HepG2 (cell line): ENCODE data around the gene SKI. TPM values are rescaled to one million over a fixed set of nuclear protein-coding genes. Genes with fewer than 3 reads are reported as not detected.

ENCODE experiments used
- ATAC-seq: fragments of 200-7000 bp; cut with Tn5 transposase; 3 replicates; pipeline ENCODE4 v1.9.1; 2020; ENCODE audit warnings: mild to moderate bottlenecking, moderate library complexity
- BruUV-seq: library from RNA; stranded (reverse); fragments of 400-500 nt; replicated peaks from 2 replicates; lab custom pipeline; 2021; lab: Mats Ljungman, UMichigan
- CTCF ChIA-PET: fragments of 300-600 bp; formaldehyde crosslinking; extraction: SDS; loops from one replicate; lab custom pipeline; 2021; ENCODE audit warnings: low total read pairs, inconsistent platforms, low intra/inter-chr PET ratio; lab: Yijun Ruan, JAX
- POLR2A ChIA-PET: fragments of 350-600 bp; sonication (Branson Sonifier 250); formaldehyde crosslinking; loops from one replicate; lab custom pipeline; 2020; ENCODE audit warnings: antibody characterized with exemption, inconsistent platforms; lab: Yijun Ruan, JAX
- DNase-seq: peaks from one replicate; pipeline ENCODE4 v3.0.0-alpha.2; 2015; ENCODE audit warnings: low spot score
- FAIRE-seq: peaks from 3 replicates; lab custom pipeline; 2011; peaks lifted over from hg19 to GRCh38; lab: Jason Lieb, UNC
- H2AFZ ChIP-seq: one replicate; pipeline ENCODE4 v1.6.1; 2011; ENCODE audit warnings: low read length, inconsistent platforms
- H3K27ac ChIP-seq: fragments of 300-600 bp; 3 replicates; pipeline ENCODE4 v1.8.0; 2011; ENCODE audit warnings: mixed run types, mild to moderate bottlenecking, mixed read lengths, low read length, inconsistent platforms; ENCODE audit not compliant: insufficient read depth; ENCODE audit errors: extremely low read length
- H3K27me3 ChIP-seq, 2 experiments: fragments of 200-600 bp in 1 of 2; 2 replicates in 1 of 2; 3 replicates in 1 of 2; pipeline versions ENCODE4 v1.6.0 to v1.8.0; 2011; ENCODE audit warnings: low read length in 2 of 2, mild to moderate bottlenecking in 2 of 2, moderate library complexity in 2 of 2, inconsistent platforms in 1 of 2; ENCODE audit not compliant: insufficient read depth in 2 of 2, control insufficient read depth in 1 of 2
- H3K36me3 ChIP-seq, 2 experiments: fragments of 200-600 bp in 1 of 2; replicated peaks in 1 of 2; 2 replicates in 1 of 2; 3 replicates in 1 of 2; pipeline versions ENCODE4 v1.5.1 to v1.8.0; 2011; ENCODE audit warnings: low read length in 2 of 2, inconsistent platforms in 1 of 2; ENCODE audit not compliant: insufficient read depth in 2 of 2, control insufficient read depth in 1 of 2
- H3K4me1 ChIP-seq: 2 replicates; pipeline ENCODE4 v1.5.1; 2012; ENCODE audit warnings: low read length, inconsistent platforms; ENCODE audit not compliant: insufficient read depth
- H3K4me2 ChIP-seq: 2 replicates; pipeline ENCODE4 v1.6.0; 2011; ENCODE audit warnings: low read depth, low read length, inconsistent platforms
- H3K4me3 ChIP-seq, 3 experiments: fragments of 200-600 bp in 1 of 3; sonication (generic), shearing (Covaris generic) in 1 of 3; replicated peaks in 1 of 3; 2 replicates each; pipeline ENCODE4 v1.5.1; 2011 to 2016; ENCODE audit warnings: low read length in 3 of 3, inconsistent platforms in 2 of 3, low read depth in 2 of 3, mild to moderate bottlenecking in 2 of 3, control low read depth in 1 of 3, mixed read lengths in 1 of 3; ENCODE audit not compliant: insufficient read depth in 1 of 3
- H3K79me2 ChIP-seq: one replicate; pipeline ENCODE4 v1.6.1; 2011; ENCODE audit warnings: low read length, inconsistent platforms; ENCODE audit not compliant: insufficient read depth
- H3K9ac ChIP-seq: 2 replicates; pipeline ENCODE4 v1.6.0; 2011; ENCODE audit warnings: mild to moderate bottlenecking, low read depth, low read length, inconsistent platforms; ENCODE audit not compliant: insufficient read depth
- H3K9me3 ChIP-seq: 2 replicates; pipeline ENCODE4 v1.5.1; 2012; ENCODE audit warnings: mild to moderate bottlenecking, low read length
- H4K20me1 ChIP-seq: 2 replicates; pipeline ENCODE4 v1.6.0; 2011; ENCODE audit warnings: inconsistent platforms, mild to moderate bottlenecking, low read length, moderate library complexity; ENCODE audit not compliant: insufficient read depth
- GABPB1 ChIP-seq: IDR thresholded peaks from 2 replicates; pipeline ENCODE4 v1.6.1; 2016; ENCODE audit warnings: mild to moderate bottlenecking, missing genetic modification reagents, moderate library complexity, missing compliant biosample characterization
- REL ChIP-seq: sonication (generic); formaldehyde crosslinking; conservative IDR thresholded peaks from 2 replicates; pipeline ENCODE4 v1.8.0; 2022; ENCODE audit warnings: mild to moderate bottlenecking, missing genetic modification reagents, moderate library complexity
- ZBTB14 ChIP-seq: sonication (generic); formaldehyde crosslinking; IDR thresholded peaks from 2 replicates; pipeline ENCODE4 v1.4.0; 2020; ENCODE audit warnings: missing genetic modification reagents
- ZC3H13 ChIP-seq: sonication (generic); formaldehyde crosslinking; IDR thresholded peaks from 2 replicates; pipeline ENCODE4 v1.8.1; 2023; ENCODE audit warnings: mild to moderate bottlenecking, missing genetic modification reagents, moderate library complexity
- ZHX2 ChIP-seq, 2 experiments: sonication (generic) in 1 of 2; formaldehyde crosslinking in 1 of 2; IDR thresholded peaks; 2 replicates each; pipeline versions ENCODE4 v1.6.1 to v1.9.0; 2014 to 2022; ENCODE audit warnings: antibody characterized with exemption in 1 of 2, borderline replicate concordance in 1 of 2, inconsistent platforms in 1 of 2, low read depth in 1 of 2, missing genetic modification reagents in 1 of 2
- ZNF432 ChIP-seq: sonication (generic); formaldehyde crosslinking; IDR thresholded peaks from 2 replicates; pipeline ENCODE4 v1.5.0; 2020; ENCODE audit warnings: missing genetic modification reagents, mild to moderate bottlenecking, borderline replicate concordance
- ZNF646 ChIP-seq: sonication (generic); formaldehyde crosslinking; IDR thresholded peaks from 2 replicates; pipeline ENCODE4 v1.9.0; 2021; ENCODE audit warnings: mild to moderate bottlenecking, missing genetic modification reagents
- WGBS: methylation state at CpG from one replicate; pipeline ENCODE4 v1.1.6; 2017; ENCODE audit warnings: low lambda C conversion rate; 5-methylcytosine and 5-hydroxymethylcytosine counted together
- in situ Hi-C: cut with HindIII; loops from 2 replicates; pipeline ENCODE4 v1.10.0; 2017; ENCODE audit warnings: low pct_unique_long_range_greater_than_20kb; ENCODE audit not compliant: extremely low pct_ligation_motif_present
- intact Hi-C: fragments of 100-400 bp; cut with micrococcal nuclease; formaldehyde crosslinking; loops from one replicate; pipeline ENCODE4 v1.10.0; 2022; ENCODE audit not compliant: unreplicated experiment
- polyA plus RNA-seq, 8 experiments: library from polyadenylated mRNA; depleted of rRNA in 3 of 8; stranded (reverse) in 7 of 8; unstranded in 1 of 8; fragments of >200 nt; fragmentation: Illumina TruSeq in 4 of 8; extraction: Trizol in 4 of 8; gene quantifications; 2 replicates each; pipeline versions ENCODE4 v1.2.1 to v1.2.3, GENCODE V29; 2011 to 2016; ENCODE audit warnings: low read depth in 4 of 8, missing spikeins in 1 of 8, mixed read lengths in 1 of 8; ENCODE audit not compliant: insufficient read depth in 1 of 8
- total RNA-seq, 5 experiments: library from RNA; depleted of rRNA; stranded (reverse); fragments of >200 nt; fragmentation: Illumina TruSeq; extraction: Trizol; gene quantifications; 2 replicates each; pipeline ENCODE4 v1.2.3, GENCODE V29; 2016; ENCODE audit warnings: low read depth in 1 of 5

The SKI gene
- total and polyA plus RNA-seq, 2 of the 13 experiments (the other 11 are each of a cell fraction or from before 2014, with no cell fraction given), result 4.7 to 6.9 TPM

- Histone ChIP-seq H3K9ac (no peak overlapping the region), H3K79me2 (peaks cover 100% of the 10 kb centered on the region), H3K27ac (peak overlapping the region; percentile 51), H3K36me3 (peaks cover 5 to 6% of the 10 kb centered on the region in 2 experiments; a peak in 4 of 5 replicates), H2AFZ (no peak overlapping the region), H4K20me1 (peaks cover 47% of the 10 kb centered on the region), H3K4me2 (no peak overlapping the region; the same call in 1 of the 2 replicates), H3K4me3 (no peak overlapping the region), H3K27me3 (no peaks in the 10 kb centered on the region), H3K4me1 (peaks cover 82% of the 10 kb centered on the region), H3K9me3 (no peaks in the 10 kb centered on the region)
- FAIRE-seq (peak; percentile 60), ATAC-seq (no peak), DNase-seq (peak; percentile 52)
- intact Hi-C loops (no loop called here), in situ Hi-C loops (no loop called here)
- no TSS peak for BruUV-seq
- 75% methylated on average over 5 of the region's 5 CpGs for WGBS
- POLR2A ChIA-PET, result interaction anchor here (0.7 to 1.2 kb wide), 2 partner anchors 22 to 24 kb away, joined by 3 to 4 read pairs; no protein-coding TSS in a partner anchor
- CTCF ChIA-PET, result no interaction called here
- no peak for TF ChIP-seq ZNF646 (CRISPR knock-in tag)
- TF ChIP-seq ZC3H13 (CRISPR knock-in tag), result 0 out of 2 replicates have a peak, but pooled peaks have one; percentile 47
- TF ChIP-seq REL, result 0 out of 2 replicates have a peak, but pooled peaks have one; percentile 46
- no peak for TF ChIP-seq ZNF432 (CRISPR knock-in tag)
- no peak for TF ChIP-seq ZBTB14 (CRISPR knock-in tag)
- peak; percentile 85 for TF ChIP-seq GABPB1 (CRISPR knock-in tag)
- TF ChIP-seq ZHX2 (IDR thresholded peaks at IDR 0.05; ENCODE audit: low read depth), result peak; percentile 87
- no peak for TF ChIP-seq ZHX2 (CRISPR knock-in tag; IDR thresholded peaks at IDR 0.05; ENCODE audit: borderline replicate concordance)
Measured at GRCh38 chr1:2255420-2256369, 27.6 kb downstream of the SKI start.
